T-helper 17 cell (primary cell): ENCODE measurements around the gene TSPAN18. TPM values are rescaled to one million over a fixed set of nuclear protein-coding genes. Genes with fewer than 3 reads are reported as not detected.

Experiments used
- ATAC-seq: fragments of 150-1000 bp; cut with Tn5 transposase; 2 replicates; pipeline ENCODE4 v1.10.0; 2021; ENCODE audit warnings: mild to moderate bottlenecking, moderate library complexity
- DNase-seq, 3 donors: peaks; one replicate each; pipeline versions ENCODE4 v3.0.0 to v3.0.0-alpha.2; 2020 to 2021
- H3K9me3 ChIP-seq: one replicate; pipeline ENCODE4 v1.7.0; 2013; ENCODE audit warnings: low read length, mild to moderate bottlenecking; ENCODE audit not compliant: control insufficient read depth, poor library complexity, severe bottlenecking
- H3K27ac Mint-ChIP-seq: one replicate; pipeline ENCODE4 v1.8.0; 2022; ENCODE audit warnings: mild to moderate bottlenecking, moderate library complexity, mixed read lengths
- H3K27me3 Mint-ChIP-seq: one replicate; pipeline ENCODE4 v1.8.0; 2022; ENCODE audit warnings: mixed read lengths
- H3K36me3 Mint-ChIP-seq: one replicate; pipeline ENCODE4 v1.8.0; 2022; ENCODE audit warnings: low read depth, mixed read lengths
- H3K4me1 Mint-ChIP-seq: one replicate; pipeline ENCODE4 v1.8.0; 2022; ENCODE audit warnings: mild to moderate bottlenecking, mixed read lengths
- H3K4me3 Mint-ChIP-seq: one replicate; pipeline ENCODE4 v1.8.0; 2022; ENCODE audit warnings: mild to moderate bottlenecking, moderate library complexity, mixed read lengths
- total RNA-seq, 4 donors: library from RNA in 2 of 4; stranded (reverse) in 2 of 4; gene quantifications; one replicate each; pipeline ENCODE4 v1.2.3 and lab custom pipeline; 2022 to 2026

The TSPAN18 gene
- total RNA-seq, 2 donors from 2014 or later, result 79.8 to 93.2 TPM

- Mint-ChIP-seq H3K4me1 (peaks cover 27% of the 10 kb centered on the region), H3K4me3 (no peak overlapping the region), H3K36me3 (peaks cover 6% of the 10 kb centered on the region), H3K27me3 (no peaks in the 10 kb centered on the region), H3K27ac (no peak overlapping the region)
- ATAC-seq (no peak), DNase-seq (no peak)
- H3K9me3 ChIP-seq, result no peaks in the 10 kb centered on the region
Measured at GRCh38 chr11:44784851-44785250, 58.1 kb downstream of the TSPAN18 start.

- Mint-ChIP-seq H3K27ac (peak overlapping the region; percentile 60), H3K27me3 (no peaks in the 10 kb centered on the region), H3K4me3 (no peak overlapping the region), H3K4me1 (peaks cover 23% of the 10 kb centered on the region), H3K36me3 (peaks cover 2% of the 10 kb centered on the region)
- DNase-seq, result no peak
- no peak for ATAC-seq
- no peaks in the 10 kb centered on the region for H3K9me3 ChIP-seq
Measured at GRCh38 chr11:44785856-44786607, 59.3 kb downstream of the TSPAN18 start.

DNA sequence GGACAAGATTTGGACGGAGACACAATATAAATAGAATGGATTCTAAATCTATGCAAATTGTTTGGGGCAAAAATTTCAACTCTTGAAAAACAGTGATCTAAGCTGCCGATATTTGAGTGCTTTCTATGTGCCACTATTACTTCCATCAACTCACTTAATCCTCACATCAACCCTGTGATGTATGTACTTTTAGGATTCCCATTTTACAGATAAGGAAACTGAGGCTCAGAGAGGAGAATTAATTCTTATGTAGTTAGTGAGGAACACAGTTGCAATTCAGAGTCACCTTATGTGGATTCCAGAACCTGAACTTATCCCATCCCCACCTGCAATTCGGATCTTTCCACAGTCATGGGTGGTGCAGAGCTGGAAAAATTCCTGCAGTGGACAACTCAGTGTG lies 60.3 kb downstream of the TSPAN18 start:
- peaks cover 2% of the 10 kb centered on the region for H3K36me3 Mint-ChIP-seq
- peaks cover 19% of the 10 kb centered on the region for H3K4me1 Mint-ChIP-seq
- DNase-seq (no peak), ATAC-seq (no peak)
- no peaks in the 10 kb centered on the region for H3K9me3 ChIP-seq
- H3K27me3 Mint-ChIP-seq, result no peaks in the 10 kb centered on the region
- H3K4me3 Mint-ChIP-seq, result no peak overlapping the region
- peak overlapping the region; percentile 16 for H3K27ac Mint-ChIP-seq

DNA sequence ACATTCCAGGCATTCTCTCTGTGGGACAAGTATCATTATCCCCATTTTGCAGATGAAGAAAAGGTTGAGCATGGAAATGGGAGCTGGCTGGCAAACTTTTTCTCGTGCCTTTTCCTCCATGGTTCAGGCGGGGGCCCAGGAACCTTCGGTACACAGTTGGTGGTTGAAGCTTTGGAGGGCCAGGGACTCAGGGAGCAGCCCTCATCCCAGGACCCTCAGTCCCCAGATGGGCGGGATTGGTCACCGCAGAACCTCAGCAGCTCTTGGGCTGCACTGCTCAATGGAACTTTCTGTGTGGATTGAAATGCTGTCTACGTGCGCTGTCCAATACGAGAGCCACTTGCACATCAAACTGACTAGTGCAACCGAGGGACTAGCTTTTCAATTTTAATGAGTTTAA lies 61.2 kb downstream of the TSPAN18 start:
- Mint-ChIP-seq H3K4me1 (peaks cover 20% of the 10 kb centered on the region), H3K27me3 (no peaks in the 10 kb centered on the region), H3K4me3 (no peak overlapping the region), H3K27ac (no peak overlapping the region), H3K36me3 (peaks cover 2% of the 10 kb centered on the region)
- DNase-seq (no peak), ATAC-seq (no peak)
- H3K9me3 ChIP-seq, result no peaks in the 10 kb centered on the region

GRCh38 chr11:44788536-44789261 lies 61.9 kb downstream of the TSPAN18 start:
- peaks cover 18% of the 10 kb centered on the region for H3K4me1 Mint-ChIP-seq

DNA sequence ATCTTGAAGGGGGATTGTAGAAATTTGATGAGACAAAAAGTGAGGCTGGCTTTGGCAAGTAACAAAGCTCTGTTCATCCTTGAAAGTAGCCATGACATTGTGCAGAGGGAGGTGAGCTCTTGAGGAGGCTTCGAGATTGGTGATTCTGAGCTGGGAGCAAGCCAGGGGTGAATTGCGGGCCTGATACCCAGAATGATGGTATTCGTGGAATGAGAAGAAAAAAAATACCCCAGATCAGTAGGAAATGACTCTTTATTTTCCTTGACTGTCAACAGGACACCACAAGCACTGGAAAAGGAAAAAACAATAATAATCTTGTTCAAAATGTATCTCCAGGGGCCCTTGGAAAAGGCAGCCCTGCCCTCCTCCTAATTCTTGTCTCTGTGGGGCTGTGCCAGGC lies 62.7 kb downstream of the TSPAN18 start:
- no peak for DNase-seq
- Mint-ChIP-seq H3K27ac (no peak overlapping the region), H3K27me3 (no peaks in the 10 kb centered on the region), H3K36me3 (peaks cover 2% of the 10 kb centered on the region), H3K4me3 (no peak overlapping the region), H3K4me1 (peaks cover 18% of the 10 kb centered on the region)
- ATAC-seq, result no peak
- H3K9me3 ChIP-seq, result no peaks in the 10 kb centered on the region

More at GRCh38 chr11:44788536-44789261, 61.9 kb downstream of the TSPAN18 start:
- DNase-seq, result no peak
- no peak overlapping the region for H3K27ac Mint-ChIP-seq
- H3K27me3 Mint-ChIP-seq, result no peaks in the 10 kb centered on the region
- no peaks in the 10 kb centered on the region for H3K9me3 ChIP-seq
- no peak for ATAC-seq
- no peak overlapping the region for H3K4me3 Mint-ChIP-seq
- H3K36me3 Mint-ChIP-seq, result peaks cover 2% of the 10 kb centered on the region

- ATAC-seq, result no peak
- H3K27ac Mint-ChIP-seq, result no peak overlapping the region
Measured at GRCh38 chr11:44790211-44790610, 63.4 kb downstream of the TSPAN18 start.

DNA sequence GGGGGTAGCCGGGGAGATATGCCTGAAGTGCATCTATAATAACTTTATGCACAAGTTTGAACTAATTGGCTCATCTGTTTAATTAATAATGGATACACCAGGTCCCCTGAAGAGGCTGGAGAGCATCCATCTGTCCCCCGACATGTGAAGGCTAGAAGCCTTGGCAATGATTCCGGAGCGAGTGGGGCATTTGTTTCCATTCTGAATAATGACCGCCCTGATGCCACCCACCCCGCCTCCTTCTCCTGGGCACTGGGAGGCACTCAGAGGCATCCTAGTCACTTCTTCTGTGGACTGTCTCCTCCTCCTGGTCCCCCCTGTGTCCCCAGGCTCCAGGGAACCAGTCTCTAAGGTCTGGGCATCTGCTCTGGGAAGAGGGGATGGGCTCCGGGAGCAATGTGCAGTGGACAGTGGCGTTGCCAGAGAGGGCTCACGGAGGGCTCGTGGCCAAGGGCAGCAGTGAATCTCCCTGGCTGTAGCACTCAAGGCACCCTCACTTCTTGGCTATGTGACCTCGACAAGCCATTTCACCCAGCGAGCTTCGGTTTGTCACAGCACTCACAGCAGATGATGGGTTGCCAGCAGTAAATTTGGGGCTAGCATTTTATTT lies 64.7 kb downstream of the TSPAN18 start:
- ATAC-seq, result no peak
- peaks cover 4% of the 10 kb centered on the region for H3K36me3 Mint-ChIP-seq
- no peak overlapping the region for H3K4me3 Mint-ChIP-seq
- no peaks in the 10 kb centered on the region for H3K9me3 ChIP-seq
- DNase-seq, result no peak
- no peaks in the 10 kb centered on the region for H3K27me3 Mint-ChIP-seq
- no peak overlapping the region for H3K27ac Mint-ChIP-seq
- H3K4me1 Mint-ChIP-seq, result peaks cover 17% of the 10 kb centered on the region

More at GRCh38 chr11:44790211-44790610, 63.4 kb downstream of the TSPAN18 start:
- no peaks in the 10 kb centered on the region for H3K27me3 Mint-ChIP-seq
- H3K4me3 Mint-ChIP-seq, result no peak overlapping the region
- H3K9me3 ChIP-seq, result no peaks in the 10 kb centered on the region
- H3K4me1 Mint-ChIP-seq, result peaks cover 17% of the 10 kb centered on the region
- no peak for DNase-seq
- peaks cover 4% of the 10 kb centered on the region for H3K36me3 Mint-ChIP-seq

- Mint-ChIP-seq H3K36me3 (peaks cover 5% of the 10 kb centered on the region), H3K4me1 (peaks cover 17% of the 10 kb centered on the region), H3K27me3 (no peaks in the 10 kb centered on the region), H3K4me3 (no peak overlapping the region), H3K27ac (no peak overlapping the region)
- H3K9me3 ChIP-seq, result no peaks in the 10 kb centered on the region
- no peak for ATAC-seq
- no peak for DNase-seq
Measured at GRCh38 chr11:44792171-44792570, 65.4 kb downstream of the TSPAN18 start.

- DNase-seq, result no peak
- Mint-ChIP-seq H3K27ac (no peak overlapping the region), H3K4me1 (peaks cover 18% of the 10 kb centered on the region), H3K36me3 (peaks cover 7% of the 10 kb centered on the region), H3K27me3 (no peaks in the 10 kb centered on the region), H3K4me3 (no peak overlapping the region)
- no peaks in the 10 kb centered on the region for H3K9me3 ChIP-seq
- ATAC-seq, result no peak
Measured at GRCh38 chr11:44793350-44794090, 66.8 kb downstream of the TSPAN18 start.

DNA sequence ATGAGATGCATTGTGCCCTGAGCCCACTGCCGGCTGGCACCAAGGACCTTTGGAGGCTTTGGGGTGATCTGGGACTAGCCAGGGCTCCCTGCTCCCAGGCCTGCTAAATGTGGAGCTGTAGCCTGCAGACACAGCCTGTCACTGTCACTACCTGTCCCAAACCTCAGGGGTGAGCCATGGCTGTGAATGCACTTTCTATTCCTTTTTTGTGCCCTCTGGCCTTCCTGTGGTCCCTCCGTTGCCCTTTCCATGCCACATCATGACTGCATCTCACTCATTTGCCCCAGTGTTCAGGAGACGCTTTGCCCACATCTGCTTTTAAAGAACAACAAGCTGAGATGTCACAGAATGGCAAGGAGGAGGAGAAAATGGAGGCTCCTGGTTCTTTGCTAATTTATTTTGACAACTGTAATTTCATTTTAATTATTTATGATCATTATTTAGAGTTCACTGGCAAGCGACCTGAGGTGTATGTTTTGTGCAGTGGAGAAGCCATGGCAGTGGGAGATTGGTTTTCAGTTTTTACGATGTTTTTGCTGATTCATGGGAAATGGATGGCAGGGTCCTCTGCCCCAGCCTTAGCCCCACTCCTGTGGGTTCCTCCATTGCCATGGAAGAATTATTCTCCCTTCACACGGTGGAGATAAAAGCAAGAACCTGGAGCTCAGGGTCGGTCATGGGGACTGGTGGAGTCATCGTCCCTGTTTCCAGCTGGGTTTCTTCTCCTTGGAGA lies 69.2 kb downstream of the TSPAN18 start:
- Mint-ChIP-seq H3K27ac (peak overlapping the region; percentile 24), H3K36me3 (peaks cover 6% of the 10 kb centered on the region), H3K4me3 (no peak overlapping the region), H3K27me3 (no peaks in the 10 kb centered on the region), H3K4me1 (peaks cover 12% of the 10 kb centered on the region)
- DNase-seq, result no peak
- no peak for ATAC-seq
- no peaks in the 10 kb centered on the region for H3K9me3 ChIP-seq

DNA sequence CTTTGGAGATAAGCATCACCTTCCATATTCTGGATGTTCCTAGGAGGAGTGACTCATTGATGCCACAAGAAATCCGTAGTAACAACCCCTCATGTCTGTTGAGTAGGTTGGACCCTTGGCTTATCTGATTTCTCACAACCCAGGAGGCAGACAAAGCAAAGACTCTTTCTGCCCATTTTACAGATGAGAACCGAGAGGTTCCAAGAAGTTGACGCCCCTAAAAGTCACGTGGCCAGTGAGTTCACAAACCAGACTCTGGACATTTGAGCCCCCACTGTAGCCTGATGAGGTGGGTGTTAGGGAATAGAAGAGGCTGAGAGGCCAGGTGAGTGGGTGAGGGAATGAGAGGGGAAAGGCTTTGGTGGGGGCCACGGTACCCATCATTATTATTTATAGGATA lies 70.3 kb downstream of the TSPAN18 start:
- H3K36me3 Mint-ChIP-seq, result peaks cover 6% of the 10 kb centered on the region
- H3K4me3 Mint-ChIP-seq, result no peak overlapping the region
- no peak for ATAC-seq
- no peak for DNase-seq
- H3K4me1 Mint-ChIP-seq, result peaks cover 14% of the 10 kb centered on the region
- peak overlapping the region; percentile 27 for H3K27ac Mint-ChIP-seq
- no peaks in the 10 kb centered on the region for H3K9me3 ChIP-seq
- H3K27me3 Mint-ChIP-seq, result no peaks in the 10 kb centered on the region
